ENCODE data around the gene ZNF462.

ZNF462 gene

GRCh38 chr9:107024193-107024592, 161.2 kb downstream of the ZNF462 start:
- no peak for DNase-seq

GRCh38 chr9:107025260-107026035, 162.5 kb downstream of the ZNF462 start:
- DNase-seq, result no peak

GRCh38 chr9:107029146-107029545, 166.2 kb downstream of the ZNF462 start:
- no peak for DNase-seq

GRCh38 chr9:107033966-107034365, 171.0 kb downstream of the ZNF462 start:
- no peak for DNase-seq

GRCh38 chr9:107034831-107035230, 171.9 kb downstream of the ZNF462 start:
- no peak for DNase-seq

- DNase-seq, result no peak
Observed at GRCh38 chr9:107036367-107036766, 173.4 kb downstream of the ZNF462 start.

GRCh38 chr9:107039542-107039941, 176.6 kb downstream of the ZNF462 start:
- no peak for DNase-seq

GRCh38 chr9:107042606-107043005, 179.6 kb downstream of the ZNF462 start:
- DNase-seq, result no peak

GRCh38 chr9:107043886-107044285, 180.9 kb downstream of the ZNF462 start:
- DNase-seq, result no peak

GRCh38 chr9:107044872-107045271, 181.9 kb downstream of the ZNF462 start:
- DNase-seq, result no peak

- DNase-seq, result no peak
Observed at GRCh38 chr9:107046692-107047091, 183.7 kb downstream of the ZNF462 start.

GRCh38 chr9:107049046-107049802, 186.3 kb downstream of the ZNF462 start:
- DNase-seq, result no peak

- no peak for DNase-seq
Observed at GRCh38 chr9:107049803-107050184, 186.8 kb downstream of the ZNF462 start.

GRCh38 chr9:107051392-107051791, 188.4 kb downstream of the ZNF462 start:
- DNase-seq, result no peak

- no peak for DNase-seq
Observed at GRCh38 chr9:107054146-107054545, 191.2 kb downstream of the ZNF462 start.

- DNase-seq, result no peak
Observed at GRCh38 chr9:107059220-107059619, 196.3 kb downstream of the ZNF462 start.

- DNase-seq, result no peak
Observed at GRCh38 chr9:107060062-107060461, 197.1 kb downstream of the ZNF462 start.
